HG03196 (cell line): ENCODE data around the gene KLHDC2.
"Not testable (repeated sequence)": the region's sequence is repeated elsewhere in the genome, so short reads cannot be mapped to it uniquely, and the experiment has no call there.

Experiments used
- ATAC-seq: cut with Tn5 transposase; IDR thresholded peaks from one replicate; pipeline ENCODE4 v1.9.1; 2021; ENCODE audit not compliant: unreplicated experiment

Gene KLHDC2, protein sequence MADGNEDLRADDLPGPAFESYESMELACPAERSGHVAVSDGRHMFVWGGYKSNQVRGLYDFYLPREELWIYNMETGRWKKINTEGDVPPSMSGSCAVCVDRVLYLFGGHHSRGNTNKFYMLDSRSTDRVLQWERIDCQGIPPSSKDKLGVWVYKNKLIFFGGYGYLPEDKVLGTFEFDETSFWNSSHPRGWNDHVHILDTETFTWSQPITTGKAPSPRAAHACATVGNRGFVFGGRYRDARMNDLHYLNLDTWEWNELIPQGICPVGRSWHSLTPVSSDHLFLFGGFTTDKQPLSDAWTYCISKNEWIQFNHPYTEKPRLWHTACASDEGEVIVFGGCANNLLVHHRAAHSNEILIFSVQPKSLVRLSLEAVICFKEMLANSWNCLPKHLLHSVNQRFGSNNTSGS

DNA sequence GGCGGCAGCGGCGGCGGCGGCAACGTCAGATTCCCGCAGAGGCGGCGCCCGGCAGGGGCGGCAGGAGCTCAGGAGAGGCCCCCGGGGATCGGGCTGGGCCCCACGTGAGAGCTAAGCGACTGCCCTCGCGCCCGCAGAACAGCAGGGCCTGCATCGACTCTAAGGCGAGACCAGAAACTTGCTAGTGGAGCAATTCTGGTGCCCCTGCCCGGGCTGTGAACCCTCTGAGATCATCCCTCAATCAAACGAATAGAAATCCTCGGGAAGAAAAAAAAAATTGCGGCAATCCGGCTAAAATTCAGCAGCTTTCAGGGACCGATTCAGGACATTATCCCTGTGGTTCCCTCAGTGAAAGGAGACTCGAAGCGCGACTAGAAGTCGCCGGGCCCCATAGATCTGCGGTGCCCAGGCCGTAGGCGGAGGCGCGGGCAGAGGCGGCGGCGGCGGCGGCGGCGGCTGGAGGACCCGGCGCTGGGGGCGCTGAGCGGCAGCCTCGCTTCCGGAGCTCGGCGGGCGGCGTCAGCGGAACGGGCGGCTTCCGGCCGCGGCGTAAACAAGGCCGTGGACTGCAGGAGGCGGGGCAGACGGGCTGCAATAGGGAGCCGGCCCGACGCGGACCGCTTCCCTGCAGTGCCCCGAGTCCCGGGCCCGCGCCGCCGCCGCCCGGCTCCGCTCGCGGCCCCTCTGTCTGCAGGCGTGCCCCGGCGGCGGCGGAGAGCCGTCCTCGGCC, at the start of gene KLHDC2:
Gene KLHDC2 (plus strand): TSS at position 583 of the 730 bp plus-strand sequence. CDS start 316 bp downstream, outside the sequence.
- ATAC-seq, result peak; percentile 94

DNA sequence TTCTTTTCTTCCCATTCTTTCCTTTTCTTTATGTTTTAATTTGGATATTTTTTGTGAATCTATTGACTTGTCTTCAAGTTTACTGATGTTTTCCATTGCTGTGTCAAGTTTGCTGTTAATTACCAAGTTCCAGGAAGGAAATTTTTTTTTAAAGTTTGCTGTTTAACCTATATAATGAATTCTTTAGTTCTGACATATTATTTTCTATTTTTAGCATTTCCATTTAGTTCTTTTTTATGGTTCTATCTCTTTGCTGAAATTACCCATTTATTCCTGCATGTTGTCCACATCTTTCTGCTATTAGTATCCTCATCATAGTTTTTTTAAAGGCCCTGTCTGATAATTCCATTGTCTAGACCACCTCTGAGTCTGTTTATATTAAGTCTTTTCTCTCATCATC, 47.2 kb upstream of the KLHDC2 start:
- ATAC-seq, result no peak

DNA sequence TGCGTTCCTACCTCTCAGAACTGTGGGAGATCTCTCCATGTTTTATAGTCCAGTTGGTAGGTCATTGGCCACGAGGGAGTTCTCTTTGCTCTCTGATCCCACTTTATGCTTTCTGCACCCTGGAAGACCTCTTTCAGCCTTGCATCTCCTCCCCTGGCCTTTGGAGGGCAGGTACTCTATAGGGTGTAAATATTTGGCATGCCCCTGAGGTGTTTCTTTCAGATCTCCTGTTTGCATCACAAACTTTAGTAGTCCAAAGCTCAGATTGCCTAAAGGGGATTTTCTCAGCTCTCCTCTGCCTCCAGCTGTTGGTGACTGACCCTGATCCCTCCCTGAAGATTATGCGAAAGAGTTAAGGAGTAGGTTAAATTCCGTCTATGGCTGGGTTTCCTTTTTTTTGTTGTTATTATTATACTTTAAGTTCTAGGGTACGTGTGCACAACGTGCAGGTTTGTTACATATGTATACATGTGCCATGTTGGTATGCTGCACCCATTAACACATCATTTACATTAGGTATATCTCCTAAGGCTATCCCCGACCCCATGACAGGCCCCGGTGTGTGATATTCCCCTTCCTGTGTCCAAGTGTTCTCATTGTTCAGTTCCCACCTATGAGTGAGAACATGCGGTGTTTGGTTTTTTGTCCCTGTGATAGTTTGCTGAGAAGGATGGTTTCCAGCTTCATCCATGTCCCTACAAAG, 46.1 kb upstream of the KLHDC2 start:
- ATAC-seq, result not testable (repeated sequence)

DNA sequence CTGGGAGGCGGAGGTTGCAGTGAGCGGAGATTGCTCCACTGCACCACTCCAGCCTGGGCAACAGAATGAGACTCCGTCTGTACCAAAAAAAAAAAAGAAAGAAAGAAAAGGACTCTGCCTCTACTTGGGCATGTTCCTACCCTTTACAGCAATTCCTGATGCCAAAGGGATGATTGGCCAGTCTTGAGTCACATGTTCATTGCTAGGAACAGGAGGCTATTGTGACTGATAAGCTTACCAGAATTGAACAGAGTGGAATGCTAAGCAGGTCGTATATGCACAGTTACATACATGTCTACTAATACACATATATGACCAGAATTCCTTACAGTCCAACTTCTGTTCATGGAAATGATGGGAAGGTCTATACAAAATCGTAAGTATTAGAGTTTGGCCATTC, 40.8 kb upstream of the KLHDC2 start:
- ATAC-seq, result no peak

DNA sequence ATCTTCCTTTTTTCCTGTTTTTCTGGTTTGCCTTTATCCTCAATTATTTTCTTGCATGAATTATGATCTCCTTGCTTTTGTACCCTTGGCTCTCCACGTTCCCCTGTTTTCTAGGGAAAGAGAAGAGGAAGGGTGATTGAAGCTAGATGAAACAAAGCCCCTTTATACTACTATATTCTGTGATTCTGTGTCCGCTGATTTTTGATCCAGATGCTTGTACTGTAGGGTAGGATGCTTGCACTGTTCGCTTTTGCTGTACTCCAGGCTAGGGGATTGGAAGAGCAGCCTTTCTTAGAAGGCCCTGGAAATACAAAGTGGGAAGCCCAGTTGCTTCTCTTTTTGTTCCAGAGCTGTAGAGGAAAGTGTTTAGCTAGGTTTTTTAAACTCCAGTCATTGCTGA, 35.1 kb upstream of the KLHDC2 start:
- ATAC-seq, result no peak

DNA sequence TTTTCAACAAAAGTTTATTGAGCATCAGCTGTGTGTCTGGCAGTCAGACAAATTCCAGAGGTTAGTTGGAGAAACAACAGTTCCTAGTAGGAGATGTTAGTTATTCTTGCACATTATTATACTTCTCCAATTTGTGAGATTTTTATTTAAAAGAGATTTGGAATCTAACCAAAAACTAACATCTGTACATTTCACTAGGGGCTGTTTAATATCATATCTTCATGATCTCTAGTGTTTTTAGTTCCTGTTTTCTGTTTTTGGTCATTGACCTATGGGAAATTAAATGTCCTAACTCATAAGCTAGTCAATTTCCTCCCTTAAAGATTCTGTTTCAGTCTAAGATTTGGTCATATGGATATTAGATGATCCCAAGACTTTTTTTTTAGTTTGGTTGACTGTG, 34.1 kb upstream of the KLHDC2 start:
- ATAC-seq, result no peak

DNA sequence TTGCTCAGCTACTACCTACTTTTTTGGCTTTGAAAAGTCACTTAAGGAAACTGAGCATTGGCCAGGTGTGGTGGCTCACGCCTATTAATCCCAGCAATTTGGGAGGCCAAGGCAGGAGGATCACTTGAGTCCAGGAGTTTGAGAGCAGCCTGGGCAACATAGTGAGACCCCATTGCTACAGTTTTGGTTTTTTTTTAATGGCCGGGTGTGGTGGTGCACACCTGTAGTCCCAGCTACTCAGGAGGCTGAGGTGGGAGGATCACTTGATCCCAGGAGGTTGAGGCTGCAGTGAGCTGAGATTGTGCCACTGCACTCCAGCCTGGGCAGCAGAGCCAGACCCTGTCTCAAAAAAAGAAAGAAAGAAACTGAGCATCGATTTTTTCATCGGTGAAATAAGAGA, 32.3 kb upstream of the KLHDC2 start:
- ATAC-seq, result not testable (repeated sequence)

DNA sequence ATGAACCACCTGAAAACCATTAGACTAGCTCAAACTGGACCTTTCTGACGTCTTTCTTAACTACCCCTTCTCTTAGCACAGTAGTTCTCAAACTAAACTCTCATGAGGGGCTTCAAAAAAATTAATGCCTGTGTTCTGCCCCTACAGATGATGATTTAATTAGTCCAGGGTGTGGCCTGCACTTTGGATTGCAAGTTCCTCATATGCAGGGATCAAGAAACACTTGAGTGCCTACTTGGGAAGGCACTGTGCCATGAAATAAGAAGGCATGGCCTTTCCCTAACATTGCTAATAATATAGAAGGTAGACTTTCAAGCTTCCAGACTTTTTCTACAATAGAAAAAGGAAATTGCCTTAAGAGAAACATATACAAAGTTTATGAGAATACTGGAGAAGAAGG, 22.8 kb upstream of the KLHDC2 start:
- no peak for ATAC-seq

DNA sequence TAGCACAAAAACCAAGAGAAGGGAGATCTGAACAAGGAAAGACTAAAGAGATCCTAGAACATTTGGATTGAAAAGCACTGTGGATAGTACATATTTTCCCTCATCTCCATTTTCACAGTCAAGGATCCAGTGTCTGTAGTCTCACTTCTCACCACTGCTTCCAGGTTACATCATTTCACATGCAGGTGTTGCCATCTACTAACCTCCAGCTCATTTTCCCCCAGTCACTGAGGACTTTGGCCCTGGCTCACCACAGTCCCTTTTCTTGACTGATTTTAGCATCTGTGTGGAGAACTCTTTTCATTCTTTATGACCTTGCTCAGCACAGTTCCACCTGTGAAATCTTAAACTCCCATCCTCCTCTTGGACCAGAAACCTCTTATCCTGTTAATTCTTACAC, 21.5 kb upstream of the KLHDC2 start:
- not testable (repeated sequence) for ATAC-seq

DNA sequence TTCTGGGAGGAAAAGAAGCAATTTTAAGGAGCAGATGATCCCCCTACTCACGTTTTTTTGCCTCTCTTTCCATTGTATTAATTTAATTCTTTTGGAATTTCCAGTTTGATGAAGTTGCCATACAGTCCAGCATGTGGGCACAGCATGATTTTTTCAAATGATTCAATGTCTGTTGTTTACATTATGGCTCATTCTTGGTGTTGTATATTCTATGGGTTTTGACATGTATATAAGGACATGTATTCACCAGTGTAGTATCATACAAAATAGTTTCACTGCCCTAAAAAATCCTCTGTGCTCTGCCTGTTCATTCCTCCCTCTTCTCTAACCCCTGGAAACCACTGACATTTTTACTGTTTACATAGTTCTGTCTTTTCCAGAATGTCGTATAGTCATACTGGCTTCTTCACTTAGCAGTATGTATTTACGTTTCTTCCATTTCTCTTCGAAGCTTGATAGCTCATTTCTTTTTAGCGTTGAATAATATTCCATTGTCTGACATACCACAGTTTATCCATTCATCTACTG, 13.3 kb upstream of the KLHDC2 start:
- no peak for ATAC-seq

DNA sequence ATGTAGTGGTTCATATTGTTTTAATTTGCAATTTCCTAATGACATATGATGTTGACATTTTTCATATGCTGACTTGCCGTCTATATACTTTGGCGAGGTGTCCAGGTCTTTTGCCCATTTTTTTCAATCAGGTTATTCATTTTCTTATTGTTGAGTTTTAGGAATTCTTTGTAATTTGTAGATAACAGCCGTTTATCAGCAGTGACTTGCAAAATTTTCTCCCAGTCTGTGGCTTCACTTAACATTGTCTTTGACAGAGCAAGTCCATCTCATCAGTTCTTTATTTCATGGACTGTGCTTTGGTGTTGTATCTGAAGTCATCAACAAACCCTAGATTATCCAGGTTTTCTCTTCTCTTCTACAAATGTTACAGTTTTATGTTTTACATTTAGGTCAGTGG, 12.6 kb upstream of the KLHDC2 start:
- ATAC-seq, result no peak

DNA sequence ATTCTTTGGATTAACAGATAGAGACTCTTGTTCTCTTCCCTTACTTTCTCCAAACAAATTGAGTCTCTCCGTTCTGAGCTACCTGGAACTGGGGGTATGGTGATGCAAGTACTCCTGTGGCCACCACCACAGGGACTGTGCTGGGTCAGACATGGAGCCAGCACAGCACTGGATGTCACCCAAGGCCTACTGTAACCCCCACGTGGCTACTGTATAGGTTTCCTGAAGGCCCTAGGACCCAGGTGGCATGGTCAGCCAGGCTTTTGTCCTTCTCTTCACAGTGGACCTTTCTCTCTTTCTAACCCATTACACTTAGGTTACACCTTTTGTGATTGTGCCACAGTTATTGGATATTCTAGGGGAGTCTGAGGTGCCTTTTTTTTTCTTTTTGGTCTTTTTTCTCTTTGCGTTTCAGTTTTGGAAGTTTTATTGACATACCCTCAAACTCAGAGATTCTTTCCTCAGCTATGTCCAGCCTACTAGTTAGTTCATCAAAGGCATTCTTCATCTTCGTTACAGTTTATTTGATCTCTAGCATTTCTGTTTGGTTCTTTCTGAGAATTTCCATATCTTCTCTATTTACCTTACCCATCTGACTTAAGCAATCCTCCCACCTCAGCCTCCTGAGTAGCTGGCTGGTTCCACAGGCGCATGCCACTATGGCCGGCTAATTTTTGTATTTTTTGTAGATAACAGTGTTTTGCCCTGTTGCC, 6.0 kb upstream of the KLHDC2 start:
- ATAC-seq, result no peak

DNA sequence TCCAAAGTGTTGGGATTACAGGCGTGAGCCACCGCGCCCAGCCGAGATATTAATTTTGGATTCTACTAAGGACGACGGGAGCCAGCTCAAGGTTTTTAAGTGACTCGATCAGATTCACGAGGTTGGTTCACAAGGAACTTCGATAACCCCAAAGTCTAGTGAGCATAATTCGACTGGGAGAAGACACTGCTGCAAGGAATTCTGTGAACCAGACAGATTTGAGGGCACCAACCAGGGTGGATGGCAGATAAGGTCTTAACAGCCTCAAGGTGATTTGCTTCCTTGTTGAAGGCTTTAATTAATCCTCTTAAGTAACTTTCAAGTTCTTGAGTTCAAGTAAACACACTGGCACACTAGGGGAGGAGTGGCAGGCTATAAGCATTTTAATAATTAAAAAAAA, 1.1 kb upstream of the KLHDC2 start:
- no peak for ATAC-seq

DNA sequence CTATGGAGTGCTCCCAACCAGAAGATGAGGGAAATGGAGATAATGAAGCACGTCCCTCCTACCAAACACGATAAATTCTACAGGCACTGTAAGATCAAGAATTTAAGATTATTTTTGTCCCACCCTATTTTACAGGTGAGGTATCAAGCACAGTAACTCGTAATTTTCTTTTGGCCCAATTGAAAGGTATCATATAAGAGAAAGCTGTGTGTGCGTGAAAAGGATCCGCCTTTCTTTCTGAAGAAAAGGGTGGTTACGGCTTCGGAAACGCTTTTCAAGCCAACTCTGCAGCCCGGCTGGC, 733 bp upstream of the KLHDC2 start:
- ATAC-seq, result no peak

DNA sequence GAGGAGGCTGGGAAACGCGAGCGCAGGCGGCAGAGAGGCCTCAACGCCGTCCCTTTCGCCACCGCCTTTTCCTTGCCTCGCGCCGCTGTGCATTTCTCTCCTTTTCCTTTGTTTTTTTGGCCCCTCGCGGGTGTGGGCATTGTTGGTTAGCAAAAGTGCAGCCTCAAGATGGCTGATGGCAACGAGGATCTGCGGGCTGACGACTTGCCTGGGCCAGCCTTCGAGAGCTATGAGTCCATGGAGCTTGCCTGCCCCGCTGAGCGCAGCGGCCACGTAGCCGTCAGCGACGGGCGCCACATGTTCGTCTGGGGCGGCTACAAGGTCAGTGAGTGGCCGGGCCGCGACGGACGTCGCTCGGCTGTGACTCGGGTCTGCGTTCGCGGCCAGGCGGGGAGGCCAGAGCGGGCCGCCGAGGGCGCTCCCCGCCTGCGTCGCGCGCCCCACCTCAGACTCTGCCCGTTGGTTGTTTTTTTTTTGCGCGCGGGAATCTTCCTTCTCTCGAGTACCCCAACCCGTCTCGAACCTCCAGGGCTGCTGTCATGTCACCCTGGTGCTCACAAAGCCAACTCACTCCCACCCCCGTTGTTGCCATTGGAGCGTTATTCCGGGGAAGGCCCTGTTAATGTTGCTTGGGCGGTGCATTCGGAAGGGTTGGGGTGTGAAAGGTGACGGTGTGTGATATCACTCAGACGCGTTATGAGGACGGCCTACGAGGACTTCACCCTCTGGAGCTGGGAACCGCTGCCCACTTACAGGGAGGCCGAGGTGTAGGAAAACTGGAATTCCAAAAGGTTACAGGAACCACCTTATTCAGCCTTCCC, 558 bp downstream of the KLHDC2 start:
- ATAC-seq, result peak; percentile 31

DNA sequence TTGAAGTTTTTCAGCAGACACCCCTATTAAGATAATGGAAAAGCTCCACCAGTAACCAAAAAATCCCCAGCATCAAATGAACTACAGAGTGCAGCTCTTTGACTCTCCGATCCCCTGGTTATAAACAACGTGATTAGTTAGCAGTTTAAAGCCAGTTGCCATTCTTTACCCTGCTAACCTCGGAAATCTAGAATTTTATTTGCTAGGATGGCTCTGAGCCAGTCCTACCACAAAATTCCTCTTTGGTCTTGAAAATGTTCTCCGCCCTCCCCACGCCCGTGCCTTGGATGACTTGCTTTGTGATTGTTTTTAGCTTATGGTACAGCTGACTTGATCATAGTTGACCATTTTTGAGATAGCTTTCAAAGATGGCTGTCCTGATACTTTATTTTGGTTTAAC, 1.2 kb downstream of the KLHDC2 start:
- no peak for ATAC-seq

DNA sequence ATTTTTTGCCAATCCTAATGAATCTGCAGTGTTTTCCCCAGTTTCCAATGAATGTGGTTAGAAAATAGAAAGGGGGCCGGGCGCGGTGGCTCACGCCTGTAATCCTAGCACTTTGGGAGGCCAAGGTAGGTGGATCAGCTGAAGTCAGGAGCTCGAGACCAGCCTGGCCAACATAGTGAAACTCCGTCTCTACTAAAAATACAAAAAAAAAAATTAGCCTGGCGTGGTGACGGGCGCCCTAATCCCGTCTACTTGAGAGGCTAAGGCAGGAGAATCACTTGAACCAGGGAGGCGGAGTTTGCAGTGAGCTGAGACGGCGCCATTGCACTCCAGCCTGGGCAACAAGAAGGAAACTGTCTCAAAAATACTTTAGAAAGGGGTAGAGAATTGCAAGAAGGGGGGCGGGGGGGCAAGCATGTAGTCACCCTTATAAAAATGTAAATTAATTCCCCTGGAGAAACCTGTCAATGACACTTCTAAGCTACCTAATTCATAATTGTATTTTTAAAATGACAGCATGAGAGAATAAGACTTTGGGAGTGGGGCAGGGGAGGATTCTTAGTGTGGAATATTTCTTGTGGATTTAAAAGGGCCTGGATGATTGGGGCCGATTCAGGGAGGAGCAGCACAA, 1.7 kb downstream of the KLHDC2 start:
- ATAC-seq, result no peak

DNA sequence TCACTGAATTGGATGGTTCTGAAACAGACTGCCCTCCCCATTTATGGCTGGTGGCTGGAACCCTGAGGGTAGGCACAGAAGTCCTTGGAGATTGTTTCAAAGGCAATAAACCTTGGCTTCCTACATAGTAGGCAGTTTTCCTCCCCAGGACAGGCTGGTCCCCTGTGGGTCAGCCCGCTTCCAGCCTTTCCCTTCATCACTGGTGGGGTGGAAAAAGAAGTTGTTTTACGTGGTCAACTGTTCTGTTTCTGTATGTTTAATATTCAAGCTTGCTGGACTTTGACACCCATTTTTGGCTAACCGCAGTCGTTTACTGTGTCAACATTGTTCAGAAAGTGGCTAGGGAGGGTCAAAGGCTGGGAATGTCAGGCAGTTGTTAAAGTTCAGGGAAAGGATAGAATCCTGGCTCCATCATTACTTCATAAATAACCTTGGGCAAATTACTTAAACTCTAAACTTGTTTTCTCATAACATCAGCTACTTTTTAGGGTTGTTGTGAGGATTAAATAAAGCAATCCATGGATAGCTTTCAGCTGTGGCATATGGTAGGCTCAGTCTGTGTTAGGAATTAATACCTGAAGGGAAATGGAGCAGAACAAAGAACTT, 2.4 kb downstream of the KLHDC2 start:
- ATAC-seq, result no peak

DNA sequence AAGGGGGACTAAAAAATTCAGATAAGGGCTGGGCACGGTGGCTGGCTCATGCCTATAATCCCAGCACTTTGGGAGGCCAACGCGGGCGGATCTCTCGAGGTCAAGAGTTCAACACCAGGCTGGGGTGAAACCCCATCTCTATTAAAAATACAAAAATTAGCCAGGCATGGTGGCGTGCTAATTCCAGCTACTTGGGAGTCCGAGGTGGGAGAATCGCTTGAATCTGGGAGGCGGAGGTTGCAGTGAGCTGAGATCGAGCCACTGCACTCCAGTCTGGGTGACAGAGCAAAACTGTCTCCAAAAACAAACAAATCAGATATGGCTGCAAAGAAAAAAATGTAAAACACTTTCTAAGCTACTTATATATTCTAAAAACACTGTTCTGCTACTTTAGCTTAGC, 3.7 kb downstream of the KLHDC2 start:
- ATAC-seq, result not testable (repeated sequence)
